IMR-90 (cell line): ENCODE measurements around the gene IFFO2. TPM values are rescaled to one million over a fixed set of nuclear protein-coding genes. Genes with fewer than 3 reads are reported as not detected.

Experiments used
- ATAC-seq: fragments of 200-7000 bp; cut with Tn5 transposase; 2 replicates; pipeline ENCODE4 v1.9.1; 2020; ENCODE audit warnings: low read depth, mild to moderate bottlenecking, moderate library complexity
- BruUV-seq: library from RNA; stranded (reverse); fragments of 400-500 nt; replicated peaks from 2 replicates; lab custom pipeline; 2021; lab: Mats Ljungman, UMichigan
- CTCF ChIA-PET: fragments of 300-600 bp; formaldehyde crosslinking; extraction: SDS; loops from one replicate; lab custom pipeline; 2021; ENCODE audit warnings: antibody characterized with exemption; lab: Yijun Ruan, JAX
- POLR2A ChIA-PET: fragments of 300-600 bp; sonication (Branson Sonifier 250); formaldehyde crosslinking; loops from one replicate; lab custom pipeline; 2022; ENCODE audit warnings: antibody characterized with exemption; ENCODE audit not compliant: unreplicated experiment; lab: Charles Lee
- DNase-seq: peaks from one replicate; pipeline ENCODE4 v3.0.0; 2013
- H2AFZ ChIP-seq: replicated peaks from 2 replicates; pipeline ENCODE3; 2013; ENCODE audit warnings: low read length, mild to moderate bottlenecking; ENCODE audit not compliant: poor library complexity
- H2AK5ac ChIP-seq: 2 replicates; pipeline ENCODE4 v1.6.1; 2013; ENCODE audit warnings: low read depth, low read length, inconsistent platforms
- H2AK9ac ChIP-seq: replicated peaks from 2 replicates; pipeline ENCODE3; 2013; ENCODE audit warnings: mild to moderate bottlenecking, low read depth, low read length, moderate library complexity; ENCODE audit not compliant: poor library complexity
- H2BK120ac ChIP-seq: 2 replicates; pipeline ENCODE4 v1.6.1; 2013; ENCODE audit warnings: low read depth, low read length, inconsistent platforms
- H2BK15ac ChIP-seq: 3 replicates; pipeline ENCODE4 v1.6.1; 2013; ENCODE audit warnings: low read depth, low read length, inconsistent platforms
- H2BK20ac ChIP-seq: 2 replicates; pipeline ENCODE4 v1.6.1; 2013; ENCODE audit warnings: low read depth, mild to moderate bottlenecking, inconsistent platforms, low read length, moderate library complexity
- H2BK5ac ChIP-seq: 2 replicates; pipeline ENCODE4 v1.6.1; 2013; ENCODE audit warnings: mild to moderate bottlenecking, low read depth, low read length, inconsistent platforms; ENCODE audit not compliant: poor library complexity, severe bottlenecking
- H3K14ac ChIP-seq: replicated peaks from 2 replicates; pipeline ENCODE4 v1.6.1; 2013; ENCODE audit warnings: low read depth, low read length, inconsistent platforms
- H3K18ac ChIP-seq: 2 replicates; pipeline ENCODE4 v1.6.1; 2013; ENCODE audit warnings: low read depth, low read length, control low read depth
- H3K23ac ChIP-seq: 2 replicates; pipeline ENCODE4 v1.6.1; 2013; ENCODE audit warnings: low read depth, low read length, inconsistent platforms
- H3K27ac ChIP-seq: 2 replicates; pipeline ENCODE4 v1.5.1; 2013; ENCODE audit warnings: mild to moderate bottlenecking, control low read depth, low read length; ENCODE audit not compliant: insufficient read depth
- H3K27me3 ChIP-seq: 2 replicates; pipeline ENCODE4 v1.6.1; 2013; ENCODE audit warnings: low read length; ENCODE audit not compliant: control insufficient read depth, insufficient read depth
- H3K36me3 ChIP-seq: 2 replicates; pipeline ENCODE4 v1.6.1; 2013; ENCODE audit warnings: low read length, mixed read lengths; ENCODE audit not compliant: control insufficient read depth, insufficient read depth
- H3K4ac ChIP-seq: 2 replicates; pipeline ENCODE4 v1.6.1; 2013; ENCODE audit warnings: low read depth, low read length, inconsistent platforms
- H3K4me1 ChIP-seq: 2 replicates; pipeline ENCODE4 v1.6.1; 2013; ENCODE audit warnings: low read length, mixed read lengths; ENCODE audit not compliant: control insufficient read depth, insufficient read depth
- H3K4me2 ChIP-seq: 2 replicates; pipeline ENCODE4 v1.6.1; 2013; ENCODE audit warnings: low read depth, mild to moderate bottlenecking, control low read depth, low read length, moderate library complexity
- H3K4me3 ChIP-seq: 2 replicates; pipeline ENCODE4 v1.5.1; 2013; ENCODE audit warnings: low read depth, mild to moderate bottlenecking, control low read depth, low read length, moderate library complexity; ENCODE audit not compliant: insufficient read depth
- H3K56ac ChIP-seq: 2 replicates; pipeline ENCODE4 v1.6.1; 2013; ENCODE audit warnings: low read length, inconsistent platforms; ENCODE audit not compliant: insufficient read depth; ENCODE audit errors: extremely low read depth
- H3K79me1 ChIP-seq, 2 experiments: 2 replicates each; pipeline ENCODE4 v1.6.1; 2013; ENCODE audit warnings: low read length in 2 of 2, inconsistent platforms in 1 of 2, low read depth in 1 of 2
- H3K9ac ChIP-seq: 2 replicates; pipeline ENCODE4 v1.6.1; 2013; ENCODE audit warnings: low read depth, low read length, control low read depth
- H3K9me1 ChIP-seq: 2 replicates; pipeline ENCODE4 v1.6.1; 2013; ENCODE audit warnings: low read length, inconsistent platforms; ENCODE audit not compliant: insufficient read depth
- H3K9me3 ChIP-seq: 2 replicates; pipeline ENCODE4 v1.6.1; 2013; ENCODE audit warnings: low read length; ENCODE audit not compliant: control insufficient read depth, insufficient read depth
- H4K20me1 ChIP-seq: 2 replicates; pipeline ENCODE4 v1.6.1; 2013; ENCODE audit warnings: low read length, inconsistent platforms; ENCODE audit not compliant: insufficient read depth
- H4K5ac ChIP-seq: 2 replicates; pipeline ENCODE4 v1.6.1; 2013; ENCODE audit warnings: mild to moderate bottlenecking, low read depth, low read length, control low read depth
- H4K8ac ChIP-seq, 2 experiments: 2 replicates each; pipeline ENCODE4 v1.6.1; 2013; ENCODE audit warnings: low read depth in 2 of 2, low read length in 2 of 2, control low read depth in 1 of 2, inconsistent platforms in 1 of 2
- H4K91ac ChIP-seq: 2 replicates; pipeline ENCODE4 v1.6.1; 2013; ENCODE audit warnings: low read depth, low read length, inconsistent platforms; ENCODE audit not compliant: insufficient read depth
- CHD1 ChIP-seq: IDR thresholded peaks from 2 replicates; pipeline ENCODE4 v1.6.1; 2012; ENCODE audit warnings: low read depth, low read length, improper control_type of control experiment
- ELK1 ChIP-seq: fragments of 150-350 bp; IDR thresholded peaks from 2 replicates; pipeline ENCODE4 v1.6.1; 2016; ENCODE audit warnings: low read depth, mild to moderate bottlenecking, low read length, moderate library complexity, borderline replicate concordance
- MXI1 ChIP-seq: IDR thresholded peaks from 2 replicates; pipeline ENCODE4 v1.6.1; 2012; ENCODE audit warnings: low read depth, mild to moderate bottlenecking, low read length, moderate library complexity, borderline replicate concordance
- RAD21 ChIP-seq: IDR thresholded peaks from 2 replicates; pipeline ENCODE4 v1.6.1; 2012; ENCODE audit warnings: low read length, improper control_type of control experiment
- RFX5 ChIP-seq: IDR thresholded peaks from 2 replicates; pipeline ENCODE4 v1.8.0; 2012; ENCODE audit warnings: low read depth, mild to moderate bottlenecking, low read length, moderate library complexity
- USF2 ChIP-seq: fragments of 150-350 bp; IDR thresholded peaks from 2 replicates; pipeline ENCODE4 v1.6.1; 2017; ENCODE audit warnings: mild to moderate bottlenecking, antibody characterized with exemption, low read length, low read depth
- WGBS, 2 experiments: methylation state at CpG; one replicate each; pipeline versions ENCODE4 v1.1.5 to v1.1.7; 2013; ENCODE audit warnings: missing lambda C conversion rate in 2 of 2; ENCODE audit not compliant: insufficient read length in 1 of 2; ENCODE audit errors: extremely low coverage in 2 of 2; 5-methylcytosine and 5-hydroxymethylcytosine counted together
- dilution Hi-C: fragments of 300-500 bp; cut with HindIII; formaldehyde crosslinking; loops from one replicate; pipeline ENCODE4 v1.14.3; 2018; ENCODE audit warnings: low sequenced_read_pairs; ENCODE audit not compliant: unreplicated experiment
- in situ Hi-C: fragments of 300-500 bp; cut with MboI; formaldehyde crosslinking; loops from 3 replicates; pipeline ENCODE4 v1.14.3; 2019; ENCODE audit warnings: low sequenced_read_pairs, inconsistent platforms, mixed read lengths
- intact Hi-C: fragments of 100-400 bp; cut with micrococcal nuclease; formaldehyde crosslinking; loops from 2 replicates; pipeline ENCODE4 v1.10.0; 2022
- polyA plus RNA-seq, 3 experiments: library from polyadenylated mRNA; depleted of rRNA; stranded (reverse); fragments of >200 nt; gene quantifications; 2 replicates each; pipeline ENCODE4 v1.2.3, GENCODE V29; 2012; ENCODE audit warnings: low replicate concordance in 1 of 3
- total RNA-seq: library from RNA; depleted of rRNA; stranded (reverse); fragments of >200 nt; gene quantifications from 2 replicates; pipeline ENCODE4 v1.2.3, GENCODE V29; 2012

Gene IFFO2
- total and polyA plus RNA-seq, 2 of the 4 experiments (the other 2 are of a cell fraction) = 14.5 to 18.2 TPM

GRCh38 chr1:18970358-18970757 is 13.9 kb upstream of the IFFO2 start:
- dilution Hi-C loops = no loop called here
- Histone ChIP-seq H2AK9ac (no peak overlapping the region), H3K18ac (no peak overlapping the region), H2AK5ac (no peak overlapping the region), H4K91ac (no peak overlapping the region), H2BK15ac (no peak overlapping the region), H4K5ac (no peak overlapping the region), H3K79me1 (no peaks in the 10 kb centered on the region; a peak in 1 of 4 replicates), H3K56ac (no peak overlapping the region), H4K8ac (no peak overlapping the region), H3K23ac (no peak overlapping the region), H3K9me3 (no peaks in the 10 kb centered on the region), H3K4me1 (peaks cover 7% of the 10 kb centered on the region), H3K14ac (no peak overlapping the region), H3K27me3 (peaks cover 3% of the 10 kb centered on the region; the same call in 1 of the 2 replicates), H3K36me3 (no peaks in the 10 kb centered on the region), H4K20me1 (no peaks in the 10 kb centered on the region), H2BK20ac (no peak overlapping the region), H3K4me2 (no peak overlapping the region), H2BK5ac (no peak overlapping the region), H3K27ac (no peak overlapping the region), H3K9ac (no peak overlapping the region), H2BK120ac (no peak overlapping the region), H2AFZ (no peak overlapping the region), H3K9me1 (peaks cover 3% of the 10 kb centered on the region), H3K4ac (no peak overlapping the region), H3K4me3 (no peak overlapping the region)
- ATAC-seq (no peak), DNase-seq (no peak)
- WGBS, 2 experiments = 82% methylated on average over 2 of the region's 7 CpGs; no CpG with 5 or more reads in 1 of the 2 experiments
- TF ChIP-seq MXI1 = no peak
- no peak for TF ChIP-seq RAD21
- TF ChIP-seq USF2 = no peak
- TF ChIP-seq ELK1 = no peak
- no peak for TF ChIP-seq RFX5
- no peak for TF ChIP-seq CHD1
- POLR2A ChIA-PET = interaction anchor here (0.5 kb wide), 1 partner anchor 33 kb away, joined by 9 read pairs; no protein-coding TSS in a partner anchor
- intact Hi-C loops = no loop called here
- CTCF ChIA-PET = interaction anchor here (0.8 kb wide), 1 partner anchor 57 kb away, joined by 3 read pairs; no protein-coding TSS in a partner anchor
- in situ Hi-C loops = no loop called here
- no TSS peak for BruUV-seq
